Measurements from ENCODE around the gene TMEM132D. TPM values are rescaled to one million over a fixed set of nuclear protein-coding genes. Genes with fewer than 3 reads are reported as not detected.

TMEM132D gene
- total and polyA plus RNA-seq, 4 donors = 0.01 to 0.14 (median 0.08) TPM

GRCh38 chr12:129788506-129789084 lies 115.2 kb downstream of the TMEM132D start (continued):
- no peak for TF ChIP-seq ATF3 (IDR thresholded peaks at IDR 0.05)
- TF ChIP-seq RXRA (IDR thresholded peaks at IDR 0.05) = no peak
- no peak for TF ChIP-seq RAD21 (IDR thresholded peaks at IDR 0.05)

- Histone ChIP-seq H3K4me1 (ENCODE audit: control insufficient read depth in 4 of 4, insufficient read depth in 4 of 4, low read length in 3 of 4) (no peaks in the 10 kb centered on the region), H3K9ac (ENCODE audit: low read depth in 1 of 2, low read length in 2 of 2) (no peak overlapping the region), H3K27ac (ENCODE audit: low read depth in 1 of 2, low read length in 2 of 2) (no peak overlapping the region), H3K4me3 (ENCODE audit: low read depth in 1 of 3, low read length in 3 of 3) (no peak overlapping the region), H3K36me3 (ENCODE audit: control insufficient read depth in 4 of 4, insufficient read depth in 3 of 4, low read depth in 1 of 4, low read length in 3 of 4) (no peaks in the 10 kb centered on the region), H3K9me3 (ENCODE audit: control insufficient read depth in 4 of 4, low read length in 3 of 4) (peaks cover 0 to 6% (median 0%) of the 10 kb centered on the region in 4 donors), H3K27me3 (ENCODE audit: control insufficient read depth in 4 of 4, insufficient read depth in 4 of 4, low read length in 3 of 4) (peaks cover 0 to 3% (median 0%) of the 10 kb centered on the region in 4 donors)
- no peak for TF ChIP-seq FOXA2 (IDR thresholded peaks at IDR 0.05)
- DNase-seq (ENCODE audit: low spot score) = no peak
- WGBS = 73% methylated on average over 12 of the region's 12 CpGs
Observed at GRCh38 chr12:129779989-129780388, 123.8 kb downstream of the TMEM132D start.

GRCh38 chr12:129779033-129779432 lies 124.8 kb downstream of the TMEM132D start:
- no peak overlapping the region for H3K27ac ChIP-seq (ENCODE audit: low read depth in 1 of 2, low read length in 2 of 2)
- no peak overlapping the region for H3K9ac ChIP-seq (ENCODE audit: low read depth in 1 of 2, low read length in 2 of 2)
- no peak overlapping the region for H3K4me3 ChIP-seq (ENCODE audit: low read depth in 1 of 3, low read length in 3 of 3)
- TF ChIP-seq FOXA1 (IDR thresholded peaks at IDR 0.05) (no peak), ATF3 (IDR thresholded peaks at IDR 0.05) (no peak), ZBTB33 (IDR thresholded peaks at IDR 0.05) (no peak), YY1 (IDR thresholded peaks at IDR 0.05) (no peak), EGR1 (IDR thresholded peaks at IDR 0.05; ENCODE audit: low read depth in 2 of 2) (no peak), SP1 (IDR thresholded peaks at IDR 0.05) (no peak), FOXA2 (IDR thresholded peaks at IDR 0.05) (no peak), REST (IDR thresholded peaks at IDR 0.05) (no peak), GABPA (IDR thresholded peaks at IDR 0.05 in 1 of 2, conservative IDR thresholded peaks at IDR 0.05 in 1 of 2) (no peak), TAF1 (conservative IDR thresholded peaks at IDR 0.05) (no peak), RXRA (IDR thresholded peaks at IDR 0.05) (no peak), RAD21 (IDR thresholded peaks at IDR 0.05) (no peak), JUND (IDR thresholded peaks at IDR 0.05) (no peak), NR2F2 (IDR thresholded peaks at IDR 0.05) (no peak), HNF4A (conservative IDR thresholded peaks at IDR 0.05) (no peak), HNF4G (IDR thresholded peaks at IDR 0.05) (no peak)
- TF ChIP-seq, protein P1, sequence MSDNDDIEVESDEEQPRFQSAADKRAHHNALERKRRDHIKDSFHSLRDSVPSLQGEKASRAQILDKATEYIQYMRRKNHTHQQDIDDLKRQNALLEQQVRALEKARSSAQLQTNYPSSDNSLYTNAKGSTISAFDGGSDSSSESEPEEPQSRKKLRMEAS (IDR thresholded peaks at IDR 0.05) = no peak
- TF ChIP-seq, protein P2, sequence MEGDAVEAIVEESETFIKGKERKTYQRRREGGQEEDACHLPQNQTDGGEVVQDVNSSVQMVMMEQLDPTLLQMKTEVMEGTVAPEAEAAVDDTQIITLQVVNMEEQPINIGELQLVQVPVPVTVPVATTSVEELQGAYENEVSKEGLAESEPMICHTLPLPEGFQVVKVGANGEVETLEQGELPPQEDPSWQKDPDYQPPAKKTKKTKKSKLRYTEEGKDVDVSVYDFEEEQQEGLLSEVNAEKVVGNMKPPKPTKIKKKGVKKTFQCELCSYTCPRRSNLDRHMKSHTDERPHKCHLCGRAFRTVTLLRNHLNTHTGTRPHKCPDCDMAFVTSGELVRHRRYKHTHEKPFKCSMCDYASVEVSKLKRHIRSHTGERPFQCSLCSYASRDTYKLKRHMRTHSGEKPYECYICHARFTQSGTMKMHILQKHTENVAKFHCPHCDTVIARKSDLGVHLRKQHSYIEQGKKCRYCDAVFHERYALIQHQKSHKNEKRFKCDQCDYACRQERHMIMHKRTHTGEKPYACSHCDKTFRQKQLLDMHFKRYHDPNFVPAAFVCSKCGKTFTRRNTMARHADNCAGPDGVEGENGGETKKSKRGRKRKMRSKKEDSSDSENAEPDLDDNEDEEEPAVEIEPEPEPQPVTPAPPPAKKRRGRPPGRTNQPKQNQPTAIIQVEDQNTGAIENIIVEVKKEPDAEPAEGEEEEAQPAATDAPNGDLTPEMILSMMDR (IDR thresholded peaks at IDR 0.05; ENCODE audit: low read depth, low read length, missing input control) = no peak
- 83% methylated on average over 5 of the region's 5 CpGs for WGBS
- DNase-seq (ENCODE audit: low spot score) = no peak
- peaks cover 0 to 3% (median 0%) of the 10 kb centered on the region in 4 donors for H3K27me3 ChIP-seq (ENCODE audit: control insufficient read depth in 4 of 4, insufficient read depth in 4 of 4, low read length in 3 of 4)
- H3K9me3 ChIP-seq (ENCODE audit: control insufficient read depth in 4 of 4, low read length in 3 of 4) = peaks cover 0 to 6% (median 0%) of the 10 kb centered on the region in 4 donors
- no peaks in the 10 kb centered on the region for H3K4me1 ChIP-seq (ENCODE audit: control insufficient read depth in 4 of 4, insufficient read depth in 4 of 4, low read length in 3 of 4)
- H3K36me3 ChIP-seq (ENCODE audit: control insufficient read depth in 4 of 4, insufficient read depth in 3 of 4, low read depth in 1 of 4, low read length in 3 of 4) = no peaks in the 10 kb centered on the region

Data from liver (tissue), 9 donors.